ENCODE measurements around the gene UPK1A. TPM values are rescaled to one million over a fixed set of nuclear protein-coding genes. Genes with fewer than 3 reads are reported as not detected.
"Not testable (repeated sequence)": the region's sequence is repeated elsewhere in the genome, so short reads cannot be mapped to it uniquely, and the experiment has no call there.

Gene UPK1A
- total and polyA plus RNA-seq, 2 of the 8 experiments (the other 6 are each of a cell fraction or from before 2014, with no cell fraction given): 0.56 to 9.9 TPM

DNA sequence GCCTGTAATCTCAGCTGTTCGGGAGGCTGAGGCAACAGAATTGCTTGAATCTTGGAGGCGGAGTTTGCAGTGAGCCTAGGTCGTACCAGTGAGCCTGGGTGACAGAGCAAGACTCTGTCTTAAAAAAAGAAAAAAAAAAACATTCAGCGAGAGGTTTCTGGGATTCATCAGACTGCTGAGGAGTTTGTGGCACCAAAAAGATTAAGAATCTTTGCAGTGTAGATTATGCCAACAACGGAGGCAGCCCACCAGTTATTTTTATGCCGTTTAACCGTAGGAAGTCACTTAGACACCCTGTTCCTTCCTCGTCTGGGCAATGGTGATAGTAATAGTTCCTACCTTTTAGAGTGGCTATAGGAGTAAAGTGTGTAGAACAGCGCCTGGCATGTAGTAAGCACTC, 15.7 kb upstream of the UPK1A start (continued):
- TF ChIP-seq RFX5 (IDR thresholded peaks at IDR 0.05; ENCODE audit: borderline replicate concordance, low read depth, low read length) (no peak), GTF2F1 (IDR thresholded peaks at IDR 0.05; ENCODE audit: borderline replicate concordance, low read depth, low read length) (no peak), CTBP2 (IDR thresholded peaks at IDR 0.05; ENCODE audit: borderline replicate concordance, insufficient read depth, insufficient read length, low read length) (no peak), ATF2 (IDR thresholded peaks at IDR 0.05; ENCODE audit: low read length) (no peak)

DNA sequence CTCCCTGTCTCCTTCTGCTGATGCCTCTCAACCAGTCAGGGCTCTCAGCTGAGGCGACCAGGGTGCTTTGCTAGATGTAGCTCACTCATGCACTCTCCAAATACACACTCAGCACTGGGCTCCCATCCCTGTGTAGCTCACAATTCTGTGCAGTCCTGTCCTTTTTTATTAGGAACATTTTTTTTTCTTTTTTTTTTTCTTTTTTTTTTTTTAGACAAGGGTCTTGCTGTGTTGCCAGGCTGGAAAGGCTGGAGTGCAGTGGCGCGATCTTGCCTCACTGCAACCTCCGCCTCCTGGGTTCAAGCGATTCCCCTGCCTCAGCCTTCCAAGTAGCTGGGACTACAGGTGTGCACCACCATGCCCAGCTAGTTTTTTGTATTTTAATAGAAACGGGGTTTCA, 11.5 kb upstream of the UPK1A start:
- H3K4ac ChIP-seq (replicated peaks; ENCODE audit: insufficient read length, low read depth, low read length); H2BK5ac ChIP-seq (ENCODE audit: low read depth, low read length); H3K18ac ChIP-seq (ENCODE audit: extremely low read depth, low read length); H3K9me3 ChIP-seq (ENCODE audit: insufficient read depth in 2 of 2, low read depth in 1 of 2, low read length in 1 of 2); H2AK5ac ChIP-seq (ENCODE audit: low read depth, low read length); H3K56ac ChIP-seq (replicated peaks; ENCODE audit: insufficient read length, low read depth, low read length); H3K79me1 ChIP-seq (ENCODE audit: low read depth, low read length); H3K4me3 ChIP-seq (ENCODE audit: extremely low read depth in 1 of 4, insufficient read depth in 2 of 4, low read depth in 3 of 4, low read length in 4 of 4); H3K23me2 ChIP-seq (ENCODE audit: low read depth, low read length); DNase-seq (ENCODE audit: low read depth in 1 of 2, low spot score in 2 of 2); POLR2A ChIA-PET (ENCODE audit: partially characterized antibody); H2AFZ ChIP-seq (ENCODE audit: low read length); H3K14ac ChIP-seq (ENCODE audit: insufficient read length); H4K91ac ChIP-seq (replicated peaks; ENCODE audit: insufficient read length, low read length); H2BK12ac ChIP-seq (ENCODE audit: low read depth, low read length); H3K27me3 ChIP-seq (replicated peaks in 1 of 4; ENCODE audit: control insufficient read depth in 3 of 4, extremely low read depth in 1 of 4, insufficient read depth in 3 of 4, low read length in 3 of 4); H3K9ac ChIP-seq (replicated peaks in 1 of 4; ENCODE audit: extremely low read depth in 1 of 4, low read depth in 3 of 4, low read length in 3 of 4); FAIRE-seq; H4K5ac ChIP-seq (ENCODE audit: insufficient read length, low read depth, low read length); H3K79me2 ChIP-seq (ENCODE audit: control insufficient read depth in 1 of 2, insufficient read depth in 2 of 2, low read length in 2 of 2); H3K4me1 ChIP-seq (replicated peaks in 1 of 4; ENCODE audit: control insufficient read depth in 3 of 4, insufficient read depth in 4 of 4, low read length in 3 of 4); H2BK120ac ChIP-seq (replicated peaks; ENCODE audit: low read depth, low read length); H3K23ac ChIP-seq (ENCODE audit: insufficient read length); H3K4me2 ChIP-seq (ENCODE audit: insufficient read depth in 1 of 2, low read depth in 2 of 2, low read length in 2 of 2); H3K27ac ChIP-seq (ENCODE audit: low read depth, low read length); H2BK20ac ChIP-seq (ENCODE audit: low read length); H4K8ac ChIP-seq (ENCODE audit: extremely low read depth, insufficient read depth, low read length); H2BK15ac ChIP-seq (ENCODE audit: low read length): not testable (repeated sequence)
- 98% methylated on average over 5 of the region's 6 CpGs; no CpG with 5 or more reads in 1 of the 2 experiments for WGBS, 2 experiments (ENCODE audit: extremely low coverage in 1 of 2, insufficient coverage in 1 of 2, insufficient read length in 1 of 2, insufficient replicate concordance in 2 of 2, low coverage in 1 of 2, low lambda C conversion rate in 2 of 2, missing lambda C conversion rate in 1 of 2)
- CTCF ChIA-PET (ENCODE audit: partially characterized antibody): interaction anchor here (0.7 to 1.9 kb wide), 4 partner anchors 65 to 302 kb away, joined by 3 to 7 read pairs (median 4); no protein-coding TSS in a partner anchor
- Histone ChIP-seq H3K36me3 (ENCODE audit: control insufficient read depth in 2 of 4, insufficient read depth in 4 of 4, low read length in 3 of 4) (peaks cover 9 to 54% (median 35%) of the 10 kb centered on the region in 4 experiments), H4K20me1 (replicated peaks in 1 of 2; ENCODE audit: control insufficient read depth in 1 of 2, insufficient read depth in 2 of 2, low read length in 2 of 2) (peaks cover 0 to 16% of the 10 kb centered on the region in 2 experiments)

All from H1 (cell line).